HG03066 (cell line): ENCODE measurements around the gene KCNJ9.
"Not testable (repeated sequence)": the region's sequence is repeated elsewhere in the genome, so short reads cannot be mapped to it uniquely, and the experiment has no call there.

ENCODE experiments used
- ATAC-seq: cut with Tn5 transposase; IDR thresholded peaks from one replicate; pipeline ENCODE4 v1.9.1; 2021; ENCODE audit warnings: low read depth; ENCODE audit not compliant: unreplicated experiment

KCNJ9 gene

GRCh38 chr1:160101037-160101716, 19.8 kb downstream of the KCNJ9 start:
- no peak for ATAC-seq

GRCh38 chr1:160101717-160102522, 20.6 kb downstream of the KCNJ9 start:
- ATAC-seq = no peak

GRCh38 chr1:160103658-160104408, 22.5 kb downstream of the KCNJ9 start:
- no peak for ATAC-seq

GRCh38 chr1:160104486-160104885, 23.1 kb downstream of the KCNJ9 start:
- no peak for ATAC-seq

- ATAC-seq = no peak
These were observed 23.8 kb downstream of the KCNJ9 start for GRCh38 chr1:160105155-160105554.

DNA sequence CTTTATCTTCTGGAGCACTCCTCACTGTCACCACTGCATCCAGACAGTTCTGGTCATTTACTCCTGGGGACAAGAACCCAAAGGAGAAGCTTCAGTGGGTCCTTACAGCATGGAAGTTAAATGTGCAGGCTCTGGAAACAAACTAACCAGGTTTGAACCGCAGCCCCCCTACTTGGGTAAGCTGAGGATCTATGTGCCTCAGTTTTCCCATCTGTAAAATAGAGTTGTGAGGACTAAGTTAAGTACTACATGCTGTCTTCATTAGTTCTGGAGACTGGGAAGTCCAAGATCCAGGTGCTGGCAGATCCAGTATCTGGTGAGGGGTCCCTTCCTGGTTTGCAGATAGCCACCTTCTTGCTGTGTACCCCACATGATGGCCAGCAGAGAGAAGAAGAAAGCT, 26.2 kb downstream of the KCNJ9 start:
- no peak for ATAC-seq

DNA sequence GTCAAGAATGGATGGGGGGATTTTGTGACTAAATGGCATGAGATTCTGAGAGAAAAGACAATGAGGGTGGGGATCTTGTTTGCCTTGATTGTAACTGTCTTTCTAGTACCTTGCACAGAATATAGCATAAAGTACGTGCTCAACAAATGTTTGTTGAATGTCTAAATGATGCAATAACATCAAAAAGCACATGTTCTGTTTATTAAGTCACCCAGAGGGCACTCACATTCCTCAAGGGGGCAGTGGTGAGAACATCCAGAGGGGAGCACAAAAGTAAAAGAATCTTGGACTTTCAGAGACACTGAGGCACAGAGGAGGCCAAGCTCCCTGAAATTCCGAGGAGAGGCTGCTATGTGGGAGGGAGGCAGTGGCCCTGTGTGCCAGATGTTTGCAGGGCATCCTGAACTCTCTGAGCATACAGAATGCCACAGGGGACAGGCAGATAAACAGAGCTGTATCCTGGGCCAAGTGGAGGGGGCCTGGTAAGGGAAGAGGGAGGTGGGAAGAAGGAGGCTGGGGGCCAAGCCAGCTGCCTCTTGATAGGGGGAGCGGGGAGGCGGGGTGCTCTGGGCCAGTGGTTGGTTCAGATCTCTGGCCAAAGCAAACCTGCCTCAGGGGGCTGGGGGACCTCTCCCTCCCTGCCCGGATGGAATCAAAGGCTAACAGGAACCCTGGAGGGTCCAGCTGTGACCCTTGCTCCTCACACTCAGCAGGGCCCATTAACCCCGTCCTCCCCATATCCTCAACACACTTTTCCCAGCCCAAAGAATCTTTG, 27.7 kb downstream of the KCNJ9 start:
- no peak for ATAC-seq

GRCh38 chr1:160109686-160110085, 28.3 kb downstream of the KCNJ9 start:
- ATAC-seq = no peak

DNA sequence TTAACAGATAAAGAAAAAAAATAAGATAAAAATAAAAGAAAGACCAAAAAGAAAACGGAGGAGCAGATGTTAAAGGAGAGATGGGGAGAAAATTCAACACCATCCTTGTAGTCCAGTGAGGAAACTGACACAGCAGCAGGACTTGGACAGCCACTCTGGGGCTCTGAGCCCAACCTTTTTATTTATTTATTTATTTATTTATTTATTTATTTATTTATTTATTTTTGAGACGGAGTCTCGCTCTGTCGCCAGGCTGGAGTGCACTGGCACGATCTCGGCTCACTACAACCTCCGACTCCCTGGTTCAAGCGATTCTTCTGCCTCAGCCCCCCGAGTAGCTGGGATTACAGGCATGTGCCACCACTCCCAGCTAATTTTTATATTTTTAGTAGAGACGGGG, 30.1 kb downstream of the KCNJ9 start:
- ATAC-seq = not testable (repeated sequence)

- ATAC-seq = no peak
These were observed 31.0 kb downstream of the KCNJ9 start for GRCh38 chr1:160112357-160112756.

DNA sequence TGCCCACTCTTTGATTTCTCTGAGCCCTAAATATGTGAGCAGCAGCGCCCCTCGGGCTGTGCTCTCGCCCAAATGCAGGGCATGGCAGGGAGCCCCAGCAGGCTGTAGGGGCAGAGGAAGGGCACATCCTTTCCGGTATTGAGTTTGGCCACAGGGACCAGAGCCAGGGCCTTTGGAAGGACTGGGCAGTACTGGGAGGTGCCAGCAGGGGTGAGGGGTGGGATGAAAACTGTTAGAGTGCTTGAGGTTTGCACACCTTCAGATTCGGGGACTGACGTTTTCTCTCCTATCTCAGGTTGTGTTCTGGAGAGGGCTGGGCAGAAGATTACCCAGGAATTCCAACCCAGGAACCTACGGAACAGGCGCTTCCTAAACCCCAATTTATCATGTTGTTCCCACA, 32.1 kb downstream of the KCNJ9 start:
- no peak for ATAC-seq

DNA sequence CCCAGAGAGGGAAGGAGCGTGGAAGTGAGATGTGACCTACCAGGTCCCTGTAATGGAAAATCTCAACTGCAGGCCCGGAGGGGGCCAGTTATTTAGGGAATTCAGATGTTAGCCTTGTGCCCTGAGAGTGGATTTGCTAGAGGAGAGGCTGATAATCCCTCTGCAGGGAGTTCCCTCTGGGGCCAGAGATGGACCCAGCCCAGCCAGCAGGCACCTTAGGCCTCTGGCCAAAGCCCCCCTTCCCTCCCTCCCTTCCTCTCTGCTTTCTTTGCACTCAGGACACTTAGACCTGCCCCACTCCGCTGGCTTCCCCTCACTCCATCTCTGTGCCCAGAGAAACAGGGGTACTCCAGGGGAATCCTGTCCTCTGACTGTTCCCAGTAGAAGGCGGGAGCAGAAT, 32.7 kb downstream of the KCNJ9 start:
- no peak for ATAC-seq

DNA sequence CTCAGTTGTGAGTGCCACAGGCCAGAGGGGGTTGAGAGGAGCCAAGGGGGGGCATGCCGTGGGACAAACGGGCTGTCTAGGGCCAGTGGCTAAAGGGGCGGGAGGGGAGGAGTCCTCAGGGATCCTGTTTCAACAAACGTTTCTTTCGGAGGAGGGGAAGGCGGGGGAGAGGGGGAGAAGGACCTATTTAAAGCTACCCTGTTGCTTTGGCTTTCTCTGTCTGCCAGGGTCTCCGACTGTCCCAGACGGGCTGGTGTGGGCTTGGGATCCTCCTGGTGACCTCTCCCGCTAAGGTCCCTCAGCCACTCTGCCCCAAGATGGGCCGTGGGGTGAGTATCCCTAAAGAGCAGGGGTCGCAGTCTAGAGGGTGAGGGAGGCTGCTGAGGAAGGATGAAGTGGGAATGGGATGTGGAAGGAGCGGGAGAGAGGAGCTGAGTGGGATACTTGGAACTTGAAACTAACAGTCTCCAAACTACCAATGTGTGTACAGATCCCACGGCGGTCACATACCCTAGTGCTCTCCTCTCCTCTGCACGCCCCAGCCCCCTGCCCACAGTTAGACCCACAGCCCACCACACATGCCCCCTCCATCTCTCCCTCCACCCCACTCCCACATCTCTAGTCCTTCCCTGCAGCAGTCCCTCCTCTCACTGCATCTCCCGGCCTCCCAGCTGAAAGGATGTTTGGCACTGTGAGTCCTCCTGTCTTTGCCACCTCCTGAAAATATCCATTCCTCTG, 34.4 kb downstream of the KCNJ9 start, which contains the start of gene ATP1A2:
Gene ATP1A2, plus strand, starts transcription at position 215 of the 738 bp plus-strand sequence. Its CDS starts 103 bp downstream, at position 318.
- no peak for ATAC-seq

DNA sequence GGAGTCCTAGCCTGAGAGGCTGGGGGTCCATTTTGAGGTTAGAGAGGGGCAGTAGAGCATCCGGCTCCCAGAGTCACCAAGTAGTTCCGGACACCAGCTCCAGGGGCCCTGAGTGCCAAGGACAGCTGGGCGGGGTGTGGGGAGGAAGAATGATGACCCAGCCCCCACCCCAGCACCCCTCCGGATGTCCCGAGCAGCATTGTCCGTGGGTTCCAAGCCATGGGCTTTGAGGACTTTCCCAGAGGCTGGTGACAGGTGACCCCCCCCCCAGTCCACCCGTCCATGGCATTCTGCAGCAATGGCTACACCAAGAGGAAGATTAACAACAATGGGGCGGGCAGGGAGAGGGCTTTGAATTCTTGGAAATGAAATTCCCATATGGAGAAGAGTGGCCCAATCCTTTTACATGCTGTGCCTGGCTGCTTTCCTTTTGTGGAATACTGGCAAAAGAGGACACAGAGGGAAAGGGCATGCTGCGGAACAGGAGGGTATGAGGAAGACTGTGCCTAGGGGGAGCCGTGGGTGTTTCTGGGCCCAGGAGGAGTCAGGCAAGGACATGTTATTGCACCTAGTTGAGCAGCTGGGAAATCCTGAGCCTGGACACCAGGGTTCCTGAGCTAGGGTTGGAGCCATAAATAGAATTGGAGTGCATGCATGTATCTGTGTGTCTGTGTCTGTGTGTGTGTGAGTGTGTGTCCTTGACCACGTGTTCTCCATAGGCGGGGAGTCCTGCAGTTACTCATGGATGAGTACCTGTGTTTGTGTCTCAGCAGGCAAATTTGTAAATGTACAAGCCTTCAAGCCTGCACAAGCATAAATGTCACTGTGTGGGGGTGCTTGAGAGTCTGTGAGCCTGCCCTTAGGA, 35.2 kb downstream of the KCNJ9 start:
- no peak for ATAC-seq

DNA sequence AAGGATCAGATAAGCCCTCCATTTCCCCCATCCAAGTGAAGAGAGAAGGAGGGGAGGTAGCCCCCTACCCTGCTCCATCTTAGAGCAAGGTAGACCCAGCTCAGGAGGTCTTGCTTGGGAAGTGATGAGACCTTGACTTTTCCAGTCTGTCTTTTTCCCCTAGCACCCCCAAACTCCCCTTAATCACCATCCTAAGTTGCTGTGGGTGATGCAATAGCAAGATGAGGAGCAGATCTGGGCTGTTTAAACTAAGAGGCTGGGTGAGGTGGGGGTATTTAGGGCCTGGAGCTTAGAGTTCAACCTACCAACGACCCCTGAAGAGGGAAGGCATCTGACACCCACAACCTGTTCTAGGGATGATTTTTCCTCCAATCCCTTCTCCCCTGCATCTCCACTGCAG, 36.0 kb downstream of the KCNJ9 start:
- ATAC-seq = no peak

GRCh38 chr1:160117709-160118183, 36.4 kb downstream of the KCNJ9 start:
- no peak for ATAC-seq

DNA sequence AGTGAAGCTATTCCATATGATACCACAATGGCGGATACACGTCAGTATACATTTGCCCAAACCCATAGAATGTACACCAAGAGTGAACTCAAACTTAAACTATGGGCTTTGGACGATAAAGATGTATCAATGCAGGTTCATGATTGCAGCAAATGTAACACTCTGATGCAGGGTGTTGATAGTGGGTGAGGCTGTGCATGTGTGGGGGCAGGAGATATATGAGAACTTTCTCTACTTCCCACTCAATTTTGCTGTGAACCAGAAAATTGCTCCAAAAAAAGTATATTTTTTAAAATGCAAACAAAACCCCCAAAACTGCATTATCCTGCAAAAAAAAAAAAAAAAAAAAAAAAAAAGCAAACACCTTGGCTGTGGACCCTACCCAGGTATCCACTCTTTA, 37.6 kb downstream of the KCNJ9 start:
- no peak for ATAC-seq

DNA sequence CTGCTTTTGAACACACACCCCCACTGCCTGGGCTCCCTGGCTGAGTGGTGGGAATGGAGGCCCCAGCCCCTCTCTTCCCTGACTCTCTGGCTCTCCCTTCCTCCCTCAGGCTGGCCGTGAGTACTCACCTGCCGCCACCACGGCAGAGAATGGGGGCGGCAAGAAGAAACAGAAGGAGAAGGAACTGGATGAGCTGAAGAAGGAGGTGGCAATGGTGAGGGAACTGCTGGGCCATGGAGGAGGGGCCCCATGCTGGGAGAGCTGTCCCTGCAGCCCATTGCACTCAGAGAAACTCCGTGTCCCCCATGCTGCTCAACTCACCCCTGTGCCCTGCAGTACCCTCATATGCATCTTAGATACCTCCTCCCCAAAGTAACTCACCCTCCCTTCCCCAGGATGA, 39.5 kb downstream of the KCNJ9 start:
- no peak for ATAC-seq

DNA sequence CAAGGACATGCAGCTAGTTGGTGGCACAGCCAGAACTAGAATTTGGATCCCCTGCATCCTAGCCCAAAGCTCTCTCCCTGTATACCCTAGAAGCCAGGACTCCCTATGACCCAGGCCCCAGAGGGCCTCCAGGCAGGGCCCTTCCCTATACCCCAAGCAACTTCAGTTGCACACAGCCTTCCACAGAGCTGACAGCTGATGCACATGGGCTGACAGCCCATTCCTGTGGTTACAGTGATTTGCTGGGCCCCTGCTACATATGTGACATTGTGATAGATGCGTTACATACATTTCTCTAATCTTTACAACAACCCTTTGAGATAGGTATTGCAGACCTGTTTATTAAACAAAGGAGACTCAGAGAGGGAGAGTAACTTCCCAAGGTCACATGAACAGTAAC, 40.0 kb downstream of the KCNJ9 start:
- no peak for ATAC-seq
